BLaER1 (cell line): ENCODE measurements around the gene EPB41L1.

Experiments
- H3K27ac ChIP-seq: shearing (Covaris generic); formaldehyde crosslinking; 2 replicates; pipeline ENCODE4 v1.8.1; 2022
- H3K27me3 ChIP-seq: shearing (Covaris generic); formaldehyde crosslinking; 2 replicates; pipeline ENCODE4 v1.8.1; 2022
- H3K36me3 ChIP-seq: shearing (Covaris generic); formaldehyde crosslinking; 2 replicates; pipeline ENCODE4 v1.8.1; 2022
- H3K4me1 ChIP-seq: shearing (Covaris generic); formaldehyde crosslinking; 2 replicates; pipeline ENCODE4 v1.8.1; 2022
- H3K4me2 ChIP-seq: shearing (Covaris generic); formaldehyde crosslinking; 2 replicates; pipeline ENCODE4 v1.8.1; 2022
- H3K4me3 ChIP-seq: shearing (Covaris generic); formaldehyde crosslinking; 2 replicates; pipeline ENCODE4 v1.8.1; 2022
- H3K9ac ChIP-seq: shearing (Covaris generic); formaldehyde crosslinking; 2 replicates; pipeline ENCODE4 v1.8.1; 2022
- H3K9me3 ChIP-seq: shearing (Covaris generic); formaldehyde crosslinking; 2 replicates; pipeline ENCODE4 v1.8.1; 2022
- H4K20me1 ChIP-seq: shearing (Covaris generic); formaldehyde crosslinking; 2 replicates; pipeline ENCODE4 v1.8.1; 2022
- Cebpa-rat ChIP-seq: shearing (Covaris generic); IDR thresholded peaks from 2 replicates; pipeline ENCODE4 v1.8.1; 2022

Gene EPB41L1

DNA sequence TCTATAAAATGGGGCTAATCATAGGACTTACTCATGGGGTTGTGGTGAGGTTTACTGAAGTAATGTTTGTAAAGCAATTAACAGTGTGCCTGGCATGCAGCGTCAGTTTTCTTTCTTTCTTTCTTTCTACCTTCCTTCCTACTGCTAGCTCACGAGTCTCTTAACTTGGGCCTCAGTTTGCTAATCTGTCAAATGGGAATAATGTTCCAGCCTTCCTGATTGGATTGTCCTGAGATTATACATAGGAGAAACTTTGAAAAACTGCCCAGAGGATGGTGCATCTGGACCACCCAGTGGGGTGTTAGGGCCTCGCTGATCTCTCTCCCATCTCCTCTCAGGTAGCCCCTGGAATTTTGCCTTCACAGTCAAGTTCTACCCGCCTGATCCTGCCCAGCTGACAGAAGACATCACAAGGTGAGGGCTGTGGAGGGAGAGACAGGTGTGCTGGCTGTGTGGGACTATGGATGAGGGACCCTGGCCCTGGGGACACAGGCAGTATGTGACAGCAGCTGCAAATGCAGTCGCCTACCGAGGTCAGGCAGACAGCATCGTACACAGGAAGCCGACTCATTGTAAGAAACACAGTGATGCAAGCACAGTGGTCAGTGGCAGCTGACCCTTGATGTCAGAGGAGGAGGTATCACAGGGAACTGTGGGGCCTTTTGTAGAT, 27.5 kb downstream of the EPB41L1 start:
- H3K9ac ChIP-seq, result no peak overlapping the region

DNA sequence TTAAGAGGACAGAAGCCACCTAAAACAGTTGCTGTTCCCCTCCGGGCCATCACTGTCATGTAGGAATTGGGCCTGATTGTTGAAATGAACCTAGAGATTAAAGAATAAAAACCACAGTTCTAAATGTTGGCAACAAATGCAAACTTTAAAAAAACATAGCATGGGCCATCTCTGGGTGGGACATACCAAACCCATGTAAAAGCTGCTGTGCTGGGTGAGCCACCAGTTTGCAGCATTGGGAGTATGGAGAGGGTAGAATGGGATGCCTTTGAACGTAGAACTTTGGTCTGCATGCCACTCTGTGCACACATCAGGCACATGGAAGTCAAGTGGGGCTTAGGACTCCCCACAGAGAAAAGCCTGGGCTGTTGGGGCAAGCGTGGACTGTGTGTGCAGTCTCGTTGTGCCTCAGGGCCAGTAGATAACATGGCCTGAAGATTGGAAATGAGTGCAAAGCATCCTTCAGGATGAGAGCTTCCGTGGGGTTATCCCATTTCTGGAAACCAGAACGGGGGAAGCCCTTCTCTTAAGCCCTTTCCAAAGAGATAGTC, 28.1 kb downstream of the EPB41L1 start:
- Histone ChIP-seq H4K20me1 (no peaks in the 10 kb centered on the region), H3K9me3 (no peaks in the 10 kb centered on the region), H3K27me3 (no peaks in the 10 kb centered on the region), H3K4me3 (no peak overlapping the region), H3K27ac (no peak overlapping the region), H3K9ac (no peak overlapping the region), H3K4me1 (peaks cover 17% of the 10 kb centered on the region), H3K36me3 (peaks cover 7% of the 10 kb centered on the region; the same call in 1 of the 2 replicates), H3K4me2 (peak overlapping the region; percentile 52)
- TF ChIP-seq Cebpa-rat, result no peak

More for the DNA sequence above, 27.5 kb downstream of the EPB41L1 start:
- TF ChIP-seq Cebpa-rat, result no peak
- no peaks in the 10 kb centered on the region for H3K9me3 ChIP-seq
- no peaks in the 10 kb centered on the region for H4K20me1 ChIP-seq
- H3K27ac ChIP-seq, result no peak overlapping the region
- H3K27me3 ChIP-seq, result no peaks in the 10 kb centered on the region
- peaks cover 17% of the 10 kb centered on the region for H3K4me1 ChIP-seq
- no peak overlapping the region for H3K4me3 ChIP-seq
- peaks cover 7% of the 10 kb centered on the region; the same call in 1 of the 2 replicates for H3K36me3 ChIP-seq
- no peak overlapping the region for H3K4me2 ChIP-seq

DNA sequence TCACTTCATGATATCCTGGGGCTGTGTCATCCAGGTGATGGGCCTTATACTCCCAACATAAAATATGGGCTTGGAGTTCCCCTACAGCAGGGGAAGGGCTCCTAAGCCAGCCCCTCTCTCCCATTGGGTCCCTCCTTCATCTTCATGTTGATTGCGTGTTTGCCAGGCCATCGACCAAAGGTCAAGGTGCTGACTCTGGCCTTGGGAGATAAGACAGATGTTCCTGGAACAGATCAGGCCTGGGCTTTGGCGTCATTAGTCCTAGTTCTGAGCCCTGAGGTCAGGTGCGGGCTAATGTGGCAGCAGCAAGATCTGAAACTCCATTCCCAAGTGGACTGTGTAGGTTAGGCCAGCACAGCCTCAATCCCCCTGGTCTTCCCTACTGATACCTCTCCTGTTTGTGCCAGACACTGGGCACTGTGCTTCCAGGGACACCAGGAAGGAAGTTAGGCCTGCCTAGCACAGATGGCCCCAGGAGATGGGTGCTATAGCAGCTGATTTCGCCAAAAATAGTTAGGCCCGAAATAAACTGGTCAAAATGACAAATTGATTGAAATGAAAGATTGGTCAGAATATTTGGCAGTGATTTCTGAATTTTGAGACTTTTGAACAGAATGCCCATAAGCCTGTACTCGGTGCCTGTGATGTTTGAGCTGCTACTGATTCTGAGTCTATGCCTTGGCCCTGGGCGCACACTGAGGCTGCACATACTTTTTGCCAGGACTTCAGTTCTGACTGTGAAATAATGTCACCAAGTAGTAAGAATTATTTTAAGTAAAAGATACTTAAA, 28.8 kb downstream of the EPB41L1 start:
- no peak for TF ChIP-seq Cebpa-rat
- H3K9me3 ChIP-seq, result no peaks in the 10 kb centered on the region
- H3K27ac ChIP-seq, result no peak overlapping the region
- H3K9ac ChIP-seq, result no peak overlapping the region
- H3K27me3 ChIP-seq, result no peaks in the 10 kb centered on the region
- peaks cover 12% of the 10 kb centered on the region; the same call in 1 of the 2 replicates for H3K36me3 ChIP-seq
- peaks cover 17% of the 10 kb centered on the region for H3K4me1 ChIP-seq
- peak overlapping the region; percentile 52 for H3K4me2 ChIP-seq
- H4K20me1 ChIP-seq, result no peaks in the 10 kb centered on the region
- H3K4me3 ChIP-seq, result no peak overlapping the region

DNA sequence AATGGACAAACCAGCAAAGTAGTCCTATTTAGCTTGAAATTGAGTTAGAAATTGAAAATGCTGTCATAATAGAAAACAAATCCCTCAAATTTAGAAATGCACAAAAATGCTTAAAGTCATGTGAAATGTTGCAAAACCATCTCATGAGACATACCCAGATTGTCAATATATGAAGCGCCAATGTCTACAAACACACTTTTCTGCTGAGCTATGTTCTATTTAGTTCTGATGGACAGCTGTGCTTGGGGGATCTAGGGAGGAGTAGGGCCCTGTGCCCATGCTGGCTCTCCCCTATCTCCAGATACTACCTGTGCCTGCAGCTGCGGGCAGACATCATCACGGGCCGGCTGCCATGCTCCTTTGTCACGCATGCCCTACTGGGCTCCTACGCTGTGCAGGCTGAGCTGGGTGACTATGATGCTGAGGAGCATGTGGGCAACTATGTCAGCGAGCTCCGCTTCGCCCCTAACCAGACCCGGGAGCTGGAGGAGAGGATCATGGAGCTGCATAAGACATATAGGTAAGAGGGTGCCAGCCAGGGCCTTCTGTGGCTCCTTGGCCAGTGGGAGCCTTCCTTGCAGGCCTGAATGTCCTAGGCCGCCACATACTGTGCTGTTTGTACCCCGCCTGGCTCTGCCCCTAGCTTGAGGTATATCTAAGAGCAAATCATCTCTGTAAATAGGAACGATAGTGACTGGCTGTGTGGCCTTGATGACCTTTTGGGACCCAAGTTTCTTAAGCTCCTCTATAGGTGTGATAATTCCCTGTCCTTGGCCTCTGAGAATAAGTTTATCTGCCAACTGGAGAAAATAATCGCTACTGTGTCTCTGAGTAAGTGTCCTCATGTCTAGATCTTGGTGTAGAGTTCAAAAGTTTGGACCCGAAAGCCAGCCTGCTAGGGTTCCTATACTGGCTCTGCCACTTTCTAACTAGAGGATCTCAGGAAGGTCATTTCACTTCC, 30.6 kb downstream of the EPB41L1 start:
- no peaks in the 10 kb centered on the region for H3K9me3 ChIP-seq
- no peaks in the 10 kb centered on the region for H4K20me1 ChIP-seq
- peaks cover 29% of the 10 kb centered on the region; the same call in 1 of the 2 replicates for H3K36me3 ChIP-seq
- no peak overlapping the region for H3K4me2 ChIP-seq
- no peak overlapping the region for H3K4me3 ChIP-seq
- no peak for TF ChIP-seq Cebpa-rat
- H3K4me1 ChIP-seq, result peaks cover 17% of the 10 kb centered on the region
- no peaks in the 10 kb centered on the region for H3K27me3 ChIP-seq
- no peak overlapping the region for H3K27ac ChIP-seq
- no peak overlapping the region for H3K9ac ChIP-seq

DNA sequence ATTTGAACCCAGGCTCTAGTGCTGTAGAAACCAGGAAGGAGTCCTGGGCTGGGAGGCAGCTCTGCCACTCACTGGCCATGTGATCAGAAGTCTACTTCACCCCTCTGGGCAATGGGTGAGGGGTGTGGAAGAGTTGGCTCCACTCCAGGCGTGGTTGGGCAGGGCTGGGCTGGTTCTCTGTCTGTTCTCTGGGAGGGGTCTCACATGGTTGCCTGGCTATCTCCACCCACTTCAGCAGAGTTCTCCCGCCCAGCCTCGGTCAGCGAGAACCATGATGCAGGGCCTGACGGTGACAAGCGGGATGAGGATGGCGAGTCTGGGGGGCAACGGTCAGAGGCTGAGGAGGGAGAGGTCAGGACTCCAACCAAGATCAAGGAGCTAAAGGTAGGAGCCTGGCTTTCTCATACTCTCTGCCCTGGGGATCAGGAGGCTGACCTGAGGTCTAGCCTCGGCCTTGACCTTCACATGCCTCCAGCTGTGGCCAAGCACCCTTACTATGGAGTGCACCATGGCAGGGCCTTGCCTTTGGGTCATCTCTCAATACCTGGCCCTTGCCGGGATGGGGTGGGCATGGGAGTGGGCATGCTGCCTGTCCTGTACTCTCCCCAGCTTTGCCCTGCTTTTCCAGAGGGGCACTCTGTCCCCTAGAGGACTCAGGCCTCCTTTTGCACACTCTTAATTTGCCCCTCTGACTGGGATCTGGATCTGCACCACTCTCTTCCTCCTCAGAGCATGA, 39.6 kb downstream of the EPB41L1 start:
- no peaks in the 10 kb centered on the region for H3K27me3 ChIP-seq
- H3K27ac ChIP-seq, result no peak overlapping the region
- no peak overlapping the region for H3K4me2 ChIP-seq
- H3K4me3 ChIP-seq, result no peak overlapping the region
- H4K20me1 ChIP-seq, result no peaks in the 10 kb centered on the region
- no peak for TF ChIP-seq Cebpa-rat
- H3K9me3 ChIP-seq, result no peaks in the 10 kb centered on the region
- no peaks in the 10 kb centered on the region for H3K4me1 ChIP-seq
- H3K9ac ChIP-seq, result no peak overlapping the region
- H3K36me3 ChIP-seq, result peaks cover 33% of the 10 kb centered on the region; the same call in 1 of the 2 replicates

DNA sequence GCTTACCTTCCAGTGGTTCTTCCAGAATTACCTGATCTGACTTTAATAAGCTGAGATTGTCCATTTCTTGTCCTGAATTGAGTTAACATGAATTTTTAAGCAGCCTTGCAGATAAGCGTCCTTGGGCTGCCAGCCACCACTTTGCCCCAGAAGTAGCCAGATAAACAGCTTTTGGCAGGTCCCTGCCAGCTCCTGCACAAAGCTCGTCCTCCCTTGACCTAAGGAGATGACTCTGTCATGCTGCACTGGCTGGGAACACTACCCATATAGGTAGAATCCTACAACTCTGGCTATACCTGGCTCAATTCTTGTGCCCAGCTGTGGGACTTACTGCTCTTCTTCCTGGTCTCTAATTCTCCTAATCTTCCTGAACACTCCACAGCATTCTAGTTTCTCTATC, 42.1 kb downstream of the EPB41L1 start:
- TF ChIP-seq Cebpa-rat, result no peak
- Histone ChIP-seq H4K20me1 (no peaks in the 10 kb centered on the region), H3K4me3 (no peak overlapping the region), H3K4me2 (no peak overlapping the region), H3K4me1 (no peaks in the 10 kb centered on the region), H3K9me3 (no peaks in the 10 kb centered on the region), H3K36me3 (peaks cover 9% of the 10 kb centered on the region; the same call in 1 of the 2 replicates), H3K27ac (no peak overlapping the region), H3K27me3 (no peaks in the 10 kb centered on the region), H3K9ac (no peak overlapping the region)

DNA sequence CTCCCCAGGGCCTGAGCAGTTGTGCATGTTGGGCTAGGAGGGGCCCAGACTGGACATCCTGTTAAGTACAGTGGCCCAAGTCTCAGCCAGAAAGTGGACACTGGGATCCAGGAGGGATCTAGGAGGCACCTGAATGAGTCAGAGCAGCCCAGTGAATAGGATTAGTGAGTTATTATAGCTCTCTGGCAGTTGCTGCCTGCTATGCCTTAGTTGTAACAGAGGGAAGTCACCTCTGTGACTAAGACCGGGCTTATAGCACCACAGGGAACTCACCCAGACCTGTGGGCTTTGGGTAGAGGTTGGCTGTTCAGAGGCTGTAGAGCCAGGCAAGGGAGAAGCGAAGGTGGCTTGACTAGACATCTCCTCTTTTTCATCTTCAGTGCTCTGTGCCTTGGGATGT, 42.7 kb downstream of the EPB41L1 start:
- peaks cover 9% of the 10 kb centered on the region; the same call in 1 of the 2 replicates for H3K36me3 ChIP-seq
- no peak overlapping the region for H3K9ac ChIP-seq
- H3K9me3 ChIP-seq, result no peaks in the 10 kb centered on the region
- H3K4me3 ChIP-seq, result no peak overlapping the region
- H3K27ac ChIP-seq, result no peak overlapping the region
- no peaks in the 10 kb centered on the region for H3K4me1 ChIP-seq
- no peaks in the 10 kb centered on the region for H4K20me1 ChIP-seq
- no peaks in the 10 kb centered on the region for H3K27me3 ChIP-seq
- no peak overlapping the region for H3K4me2 ChIP-seq
- TF ChIP-seq Cebpa-rat, result no peak

DNA sequence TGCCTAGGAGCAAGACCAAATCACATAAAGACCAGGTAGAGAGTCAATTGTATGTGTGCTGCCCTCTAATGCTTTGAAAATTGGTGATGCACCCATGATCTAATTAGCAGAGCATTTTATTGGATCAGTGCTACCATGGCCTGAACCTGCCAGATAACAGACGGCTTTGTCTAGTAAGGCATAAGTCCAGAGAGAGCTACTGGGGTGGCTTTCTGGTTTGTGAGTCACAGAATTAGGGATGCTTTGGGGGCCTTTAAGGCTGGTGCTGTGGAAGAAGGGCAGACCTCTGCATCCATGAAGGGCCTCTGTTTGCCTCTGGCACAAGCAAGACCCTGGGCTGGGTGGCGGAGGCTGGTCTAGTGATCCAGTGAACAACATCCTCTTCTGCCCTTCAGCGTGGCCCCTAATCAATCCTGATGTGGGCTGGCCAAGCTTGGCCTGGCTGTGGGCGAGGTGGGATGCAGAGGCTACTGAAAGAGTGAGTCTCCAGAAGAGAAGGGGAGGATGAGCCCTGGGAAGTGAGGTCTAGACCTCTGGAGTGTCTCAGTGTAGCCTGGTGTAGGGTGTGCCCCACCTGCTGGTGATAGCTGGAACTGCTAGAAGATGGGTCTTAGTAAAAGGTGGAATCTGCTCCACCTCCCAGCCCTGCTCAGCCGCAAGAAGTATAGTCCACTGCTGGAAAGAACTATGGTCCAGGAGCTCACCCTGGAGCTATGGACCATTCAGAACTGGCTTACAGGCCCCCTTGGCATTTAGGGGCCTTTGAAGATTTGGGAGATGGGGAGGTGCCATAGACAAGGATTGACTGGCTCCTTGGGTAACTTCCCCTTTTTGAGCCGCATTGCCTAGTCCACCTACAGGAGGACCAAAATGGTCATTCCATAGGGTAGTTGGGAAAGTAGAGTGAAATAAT, 45.1 kb downstream of the EPB41L1 start:
- peaks cover 1% of the 10 kb centered on the region; the same call in 1 of the 2 replicates for H3K36me3 ChIP-seq
- TF ChIP-seq Cebpa-rat, result no peak
- no peak overlapping the region for H3K4me3 ChIP-seq
- H3K27me3 ChIP-seq, result no peaks in the 10 kb centered on the region
- no peak overlapping the region for H3K9ac ChIP-seq
- no peaks in the 10 kb centered on the region for H4K20me1 ChIP-seq
- H3K27ac ChIP-seq, result no peak overlapping the region
- no peak overlapping the region for H3K4me2 ChIP-seq
- no peaks in the 10 kb centered on the region for H3K9me3 ChIP-seq
- H3K4me1 ChIP-seq, result no peaks in the 10 kb centered on the region
